ENCODE data around the gene RAP1A.

DNA sequence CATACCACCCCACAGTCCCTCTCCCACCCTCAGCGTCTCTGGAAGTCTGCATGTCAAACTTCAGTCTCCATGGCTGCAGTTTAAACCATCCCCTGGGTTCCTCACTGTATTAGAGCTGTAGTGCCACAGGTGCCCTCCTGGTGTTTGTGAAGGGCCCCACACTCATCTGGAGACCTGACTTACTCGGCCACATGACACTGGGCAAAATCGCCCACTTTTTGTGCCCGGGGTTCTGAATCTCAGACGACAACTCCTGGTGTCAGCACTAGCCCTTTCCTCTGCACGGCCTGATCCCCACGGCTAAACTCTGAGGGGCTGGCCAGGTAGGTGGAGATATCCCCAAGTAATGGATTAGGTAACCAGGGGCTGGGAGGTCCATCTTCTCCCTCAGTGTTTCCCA, 113.1 kb downstream of the RAP1A start:
- TF ChIP-seq POLR2AphosphoS5 (IDR thresholded peaks at IDR 0.05; ENCODE audit: low read depth, low read length): no peak
- TF ChIP-seq, protein P1, sequence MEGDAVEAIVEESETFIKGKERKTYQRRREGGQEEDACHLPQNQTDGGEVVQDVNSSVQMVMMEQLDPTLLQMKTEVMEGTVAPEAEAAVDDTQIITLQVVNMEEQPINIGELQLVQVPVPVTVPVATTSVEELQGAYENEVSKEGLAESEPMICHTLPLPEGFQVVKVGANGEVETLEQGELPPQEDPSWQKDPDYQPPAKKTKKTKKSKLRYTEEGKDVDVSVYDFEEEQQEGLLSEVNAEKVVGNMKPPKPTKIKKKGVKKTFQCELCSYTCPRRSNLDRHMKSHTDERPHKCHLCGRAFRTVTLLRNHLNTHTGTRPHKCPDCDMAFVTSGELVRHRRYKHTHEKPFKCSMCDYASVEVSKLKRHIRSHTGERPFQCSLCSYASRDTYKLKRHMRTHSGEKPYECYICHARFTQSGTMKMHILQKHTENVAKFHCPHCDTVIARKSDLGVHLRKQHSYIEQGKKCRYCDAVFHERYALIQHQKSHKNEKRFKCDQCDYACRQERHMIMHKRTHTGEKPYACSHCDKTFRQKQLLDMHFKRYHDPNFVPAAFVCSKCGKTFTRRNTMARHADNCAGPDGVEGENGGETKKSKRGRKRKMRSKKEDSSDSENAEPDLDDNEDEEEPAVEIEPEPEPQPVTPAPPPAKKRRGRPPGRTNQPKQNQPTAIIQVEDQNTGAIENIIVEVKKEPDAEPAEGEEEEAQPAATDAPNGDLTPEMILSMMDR (IDR thresholded peaks at IDR 0.05): no peak
- TF ChIP-seq FOXM1 (IDR thresholded peaks at IDR 0.05; ENCODE audit: low read depth): no peak
- no peak for TF ChIP-seq RXRA (IDR thresholded peaks at IDR 0.05; ENCODE audit: borderline replicate concordance, low read depth)
- no peak for TF ChIP-seq EZH2phosphoT487 (IDR thresholded peaks at IDR 0.05; ENCODE audit: borderline replicate concordance, low read depth)
